ENCODE results near the gene SFXN5. TPM values are rescaled to one million over a fixed set of nuclear protein-coding genes. Genes with fewer than 3 reads are reported as not detected.

SFXN5 gene
- total RNA-seq, 1 experiment from 2014 or later = 31.3 TPM

- no peak overlapping the region for H3K4me3 Mint-ChIP-seq (ENCODE audit: unreplicated experiment)
- Histone ChIP-seq H3K4me1 (peaks cover 7% of the 10 kb centered on the region; the same call in 1 of the 2 replicates), H3K9me3 (no peaks in the 10 kb centered on the region), H3K4me3 (ENCODE audit: low read depth, low read length) (no peak overlapping the region), H3K27me3 (replicated peaks; ENCODE audit: control insufficient read depth, insufficient read depth, low read length) (no peaks in the 10 kb centered on the region), H3K36me3 (ENCODE audit: control insufficient read depth, insufficient read depth, low read length) (no peaks in the 10 kb centered on the region)
- ChIA-PET POLR2A (no interaction called here), CTCF (interaction anchor here (0.6 kb wide), 1 partner anchor 74 kb away, joined by 3 read pairs; no protein-coding TSS in a partner anchor)
- peaks cover 11% of the 10 kb centered on the region for H3K4me1 Mint-ChIP-seq (ENCODE audit: low read depth, unreplicated experiment)
- no peak for DNase-seq
- intact Hi-C loops (cut with micrococcal nuclease; ENCODE audit: unreplicated experiment) = no loop called here
- BruUV-seq (replicated peaks) = no TSS peak
- no peak overlapping the region for H3K27ac Mint-ChIP-seq (ENCODE audit: unreplicated experiment)
- no peak for TF ChIP-seq CTCF (IDR thresholded peaks at IDR 0.05; ENCODE audit: insufficient read depth in 1 of 2, low read depth in 1 of 2, low read length in 1 of 2, severe bottlenecking in 1 of 2, unreplicated experiment in 1 of 2)
- H3K9me3 Mint-ChIP-seq (ENCODE audit: unreplicated experiment) = no peaks in the 10 kb centered on the region
- no peaks in the 10 kb centered on the region for H3K27me3 Mint-ChIP-seq (ENCODE audit: insufficient read depth, unreplicated experiment)
- H3K36me3 Mint-ChIP-seq (ENCODE audit: insufficient read depth, unreplicated experiment) = peaks cover under 1% of the 10 kb centered on the region
Observed at GRCh38 chr2:73082523-73083410, 11.3 kb upstream of the SFXN5 start.

- H3K4me3 Mint-ChIP-seq (ENCODE audit: unreplicated experiment) = no peak overlapping the region
- POLR2A ChIA-PET = no interaction called here
- Histone ChIP-seq H3K27me3 (replicated peaks; ENCODE audit: control insufficient read depth, insufficient read depth, low read length) (no peaks in the 10 kb centered on the region), H3K4me3 (ENCODE audit: low read depth, low read length) (no peak overlapping the region), H3K36me3 (ENCODE audit: control insufficient read depth, insufficient read depth, low read length) (no peaks in the 10 kb centered on the region), H3K9me3 (no peaks in the 10 kb centered on the region), H3K4me1 (peaks cover 7% of the 10 kb centered on the region; the same call in 1 of the 2 replicates)
- no peak overlapping the region for H3K27ac Mint-ChIP-seq (ENCODE audit: unreplicated experiment)
- no peak for DNase-seq
- H3K36me3 Mint-ChIP-seq (ENCODE audit: insufficient read depth, unreplicated experiment) = no peaks in the 10 kb centered on the region
- CTCF ChIA-PET = no interaction called here
- intact Hi-C loops (cut with micrococcal nuclease; ENCODE audit: unreplicated experiment) = no loop called here
- peaks cover 11% of the 10 kb centered on the region for H3K4me1 Mint-ChIP-seq (ENCODE audit: low read depth, unreplicated experiment)
- no peak for TF ChIP-seq CTCF (IDR thresholded peaks at IDR 0.05; ENCODE audit: insufficient read depth in 1 of 2, low read depth in 1 of 2, low read length in 1 of 2, severe bottlenecking in 1 of 2, unreplicated experiment in 1 of 2)
- no peaks in the 10 kb centered on the region for H3K27me3 Mint-ChIP-seq (ENCODE audit: insufficient read depth, unreplicated experiment)
- no TSS peak for BruUV-seq (replicated peaks)
- no peaks in the 10 kb centered on the region for H3K9me3 Mint-ChIP-seq (ENCODE audit: unreplicated experiment)
Observed at GRCh38 chr2:73081181-73081671, 9.7 kb upstream of the SFXN5 start.

- Mint-ChIP-seq H3K9me3 (ENCODE audit: unreplicated experiment) (no peaks in the 10 kb centered on the region), H3K4me3 (ENCODE audit: unreplicated experiment) (no peak overlapping the region)
- POLR2A ChIA-PET = no interaction called here
Observed at GRCh38 chr2:73080321-73081131, 9.0 kb upstream of the SFXN5 start.

More at GRCh38 chr2:73080321-73081131, 9.0 kb upstream of the SFXN5 start:
- no peak for TF ChIP-seq CTCF (IDR thresholded peaks at IDR 0.05; ENCODE audit: insufficient read depth in 1 of 2, low read depth in 1 of 2, low read length in 1 of 2, severe bottlenecking in 1 of 2, unreplicated experiment in 1 of 2)
- DNase-seq = no peak
- no peak overlapping the region for H3K27ac Mint-ChIP-seq (ENCODE audit: unreplicated experiment)
- no peaks in the 10 kb centered on the region for H3K27me3 ChIP-seq (replicated peaks; ENCODE audit: control insufficient read depth, insufficient read depth, low read length)
- H3K4me1 ChIP-seq = peaks cover 7% of the 10 kb centered on the region; the same call in 1 of the 2 replicates
- CTCF ChIA-PET = no interaction called here
- BruUV-seq (replicated peaks) = no TSS peak
- H3K27me3 Mint-ChIP-seq (ENCODE audit: insufficient read depth, unreplicated experiment) = no peaks in the 10 kb centered on the region
- no peaks in the 10 kb centered on the region for H3K36me3 ChIP-seq (ENCODE audit: control insufficient read depth, insufficient read depth, low read length)
- H3K9me3 ChIP-seq = no peaks in the 10 kb centered on the region
- no peaks in the 10 kb centered on the region for H3K36me3 Mint-ChIP-seq (ENCODE audit: insufficient read depth, unreplicated experiment)
- peaks cover 8% of the 10 kb centered on the region for H3K4me1 Mint-ChIP-seq (ENCODE audit: low read depth, unreplicated experiment)
- no peak overlapping the region for H3K4me3 ChIP-seq (ENCODE audit: low read depth, low read length)
- intact Hi-C loops (cut with micrococcal nuclease; ENCODE audit: unreplicated experiment) = no loop called here

Measured in Caco-2 (cell line).